ENCODE measurements around the gene CTSZ.

DNA sequence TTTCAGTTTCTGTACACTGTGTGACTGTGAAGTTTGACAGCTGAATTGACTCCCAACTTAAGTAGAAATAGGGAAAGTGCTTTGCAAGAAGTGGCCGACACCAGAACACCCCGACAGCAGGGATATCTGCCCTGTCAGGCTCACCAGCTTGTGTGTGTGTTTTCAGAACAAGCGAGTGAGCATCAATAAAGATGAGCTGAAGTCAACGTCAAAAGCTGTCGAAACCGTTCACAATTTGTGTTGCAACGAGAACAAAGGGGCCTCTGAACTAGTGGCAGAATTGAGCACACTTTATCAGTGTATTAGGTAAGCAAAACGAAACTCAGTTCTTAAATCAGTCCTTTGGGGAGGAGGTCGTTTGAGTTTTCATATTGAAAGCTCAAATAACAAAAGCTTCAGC is 15.3 kb downstream of the CTSZ start:
- TF ChIP-seq, protein P1, sequence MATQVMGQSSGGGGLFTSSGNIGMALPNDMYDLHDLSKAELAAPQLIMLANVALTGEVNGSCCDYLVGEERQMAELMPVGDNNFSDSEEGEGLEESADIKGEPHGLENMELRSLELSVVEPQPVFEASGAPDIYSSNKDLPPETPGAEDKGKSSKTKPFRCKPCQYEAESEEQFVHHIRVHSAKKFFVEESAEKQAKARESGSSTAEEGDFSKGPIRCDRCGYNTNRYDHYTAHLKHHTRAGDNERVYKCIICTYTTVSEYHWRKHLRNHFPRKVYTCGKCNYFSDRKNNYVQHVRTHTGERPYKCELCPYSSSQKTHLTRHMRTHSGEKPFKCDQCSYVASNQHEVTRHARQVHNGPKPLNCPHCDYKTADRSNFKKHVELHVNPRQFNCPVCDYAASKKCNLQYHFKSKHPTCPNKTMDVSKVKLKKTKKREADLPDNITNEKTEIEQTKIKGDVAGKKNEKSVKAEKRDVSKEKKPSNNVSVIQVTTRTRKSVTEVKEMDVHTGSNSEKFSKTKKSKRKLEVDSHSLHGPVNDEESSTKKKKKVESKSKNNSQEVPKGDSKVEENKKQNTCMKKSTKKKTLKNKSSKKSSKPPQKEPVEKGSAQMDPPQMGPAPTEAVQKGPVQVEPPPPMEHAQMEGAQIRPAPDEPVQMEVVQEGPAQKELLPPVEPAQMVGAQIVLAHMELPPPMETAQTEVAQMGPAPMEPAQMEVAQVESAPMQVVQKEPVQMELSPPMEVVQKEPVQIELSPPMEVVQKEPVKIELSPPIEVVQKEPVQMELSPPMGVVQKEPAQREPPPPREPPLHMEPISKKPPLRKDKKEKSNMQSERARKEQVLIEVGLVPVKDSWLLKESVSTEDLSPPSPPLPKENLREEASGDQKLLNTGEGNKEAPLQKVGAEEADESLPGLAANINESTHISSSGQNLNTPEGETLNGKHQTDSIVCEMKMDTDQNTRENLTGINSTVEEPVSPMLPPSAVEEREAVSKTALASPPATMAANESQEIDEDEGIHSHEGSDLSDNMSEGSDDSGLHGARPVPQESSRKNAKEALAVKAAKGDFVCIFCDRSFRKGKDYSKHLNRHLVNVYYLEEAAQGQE (IDR thresholded peaks at IDR 0.05; ENCODE audit: insufficient replicate concordance, low read depth), result no peak
- no peak for TF ChIP-seq SPI1 (IDR thresholded peaks at IDR 0.05; ENCODE audit: borderline replicate concordance, low read depth)
